C1 segment of cervical spinal cord (tissue), 14 donors: ENCODE data around the gene ATP1A1.

ENCODE experiments used
- DNase-seq, 14 donors: peaks; one replicate each; lab custom pipeline; 2025; lab: John Stamatoyannopoulos, UW

The ATP1A1 gene

GRCh38 chr1:116345011-116345410, 28.0 kb upstream of the ATP1A1 start:
- DNase-seq = no peak

DNA sequence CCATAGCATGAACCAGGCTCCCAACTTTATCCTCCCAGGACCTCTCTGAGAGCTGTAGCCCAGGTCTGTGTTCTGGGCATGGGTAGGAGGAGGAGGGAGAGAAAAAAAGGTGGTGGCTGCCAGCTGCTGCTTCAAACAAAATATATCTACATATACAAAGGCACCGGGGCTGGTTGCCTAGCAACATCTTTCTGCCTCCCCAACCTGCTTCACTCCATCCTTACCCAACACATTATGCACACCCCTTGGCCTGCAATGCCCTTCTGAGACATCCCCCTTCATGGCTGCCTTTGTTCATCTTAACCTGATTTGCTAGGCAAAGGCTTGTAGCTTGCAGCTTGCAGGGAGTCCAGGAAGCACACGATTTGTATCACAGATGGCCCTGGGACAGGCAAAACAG, 27.2 kb upstream of the ATP1A1 start:
- peak in 1 of 14 donors; percentile 71 for DNase-seq

- DNase-seq = no peak
Observed at GRCh38 chr1:116346943-116347673, 25.9 kb upstream of the ATP1A1 start.

GRCh38 chr1:116347696-116348095, 25.3 kb upstream of the ATP1A1 start:
- no peak for DNase-seq

- no peak for DNase-seq
Observed at GRCh38 chr1:116350097-116350645, 22.9 kb upstream of the ATP1A1 start.

- no peak for DNase-seq
Observed at GRCh38 chr1:116351914-116352313, 21.1 kb upstream of the ATP1A1 start.

DNA sequence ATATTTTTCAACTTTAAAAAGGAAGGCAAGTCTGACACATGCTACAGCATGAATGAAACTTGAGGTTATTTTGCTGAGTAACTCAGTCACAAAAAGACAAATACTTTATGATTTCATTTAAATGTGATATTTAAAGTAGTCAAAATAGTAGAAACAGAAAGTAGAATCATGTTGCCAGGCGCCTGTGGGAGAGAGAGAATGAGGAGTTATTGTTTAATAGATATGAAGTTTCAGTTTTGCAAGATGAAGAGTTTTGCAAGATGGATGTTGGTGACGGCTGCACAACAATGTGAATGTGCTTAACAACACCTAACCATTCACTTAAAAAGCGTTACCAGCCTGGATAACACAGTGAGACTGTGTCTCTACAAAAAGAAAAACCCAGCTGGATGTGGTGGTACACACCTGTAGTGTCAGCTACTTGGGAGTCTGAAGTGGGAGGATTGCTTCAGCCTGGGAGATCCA, 20.7 kb upstream of the ATP1A1 start:
- DNase-seq = no peak

DNA sequence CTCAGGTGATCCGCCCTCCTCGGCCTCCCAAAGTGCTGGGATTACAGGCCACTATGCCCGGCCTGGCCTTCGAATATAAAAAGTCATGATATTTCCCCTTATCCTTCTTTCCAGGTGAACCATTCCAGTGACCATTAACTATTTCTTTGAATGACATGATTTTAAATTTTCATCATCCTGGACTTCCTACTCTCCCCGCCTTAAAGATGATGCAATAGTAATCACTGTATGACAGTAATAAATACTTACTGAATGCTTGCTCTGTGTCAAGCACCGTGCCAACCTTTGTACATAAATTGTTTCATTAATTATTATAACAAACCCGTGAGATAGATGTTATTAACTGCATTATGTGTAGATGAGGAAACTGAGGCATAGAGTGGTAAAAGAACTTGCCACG, 19.9 kb upstream of the ATP1A1 start:
- no peak for DNase-seq

GRCh38 chr1:116356067-116356466, 17.0 kb upstream of the ATP1A1 start:
- DNase-seq = no peak

- DNase-seq = no peak
Observed at GRCh38 chr1:116356673-116357072, 16.4 kb upstream of the ATP1A1 start.

GRCh38 chr1:116357487-116357886, 15.6 kb upstream of the ATP1A1 start:
- DNase-seq = no peak

DNA sequence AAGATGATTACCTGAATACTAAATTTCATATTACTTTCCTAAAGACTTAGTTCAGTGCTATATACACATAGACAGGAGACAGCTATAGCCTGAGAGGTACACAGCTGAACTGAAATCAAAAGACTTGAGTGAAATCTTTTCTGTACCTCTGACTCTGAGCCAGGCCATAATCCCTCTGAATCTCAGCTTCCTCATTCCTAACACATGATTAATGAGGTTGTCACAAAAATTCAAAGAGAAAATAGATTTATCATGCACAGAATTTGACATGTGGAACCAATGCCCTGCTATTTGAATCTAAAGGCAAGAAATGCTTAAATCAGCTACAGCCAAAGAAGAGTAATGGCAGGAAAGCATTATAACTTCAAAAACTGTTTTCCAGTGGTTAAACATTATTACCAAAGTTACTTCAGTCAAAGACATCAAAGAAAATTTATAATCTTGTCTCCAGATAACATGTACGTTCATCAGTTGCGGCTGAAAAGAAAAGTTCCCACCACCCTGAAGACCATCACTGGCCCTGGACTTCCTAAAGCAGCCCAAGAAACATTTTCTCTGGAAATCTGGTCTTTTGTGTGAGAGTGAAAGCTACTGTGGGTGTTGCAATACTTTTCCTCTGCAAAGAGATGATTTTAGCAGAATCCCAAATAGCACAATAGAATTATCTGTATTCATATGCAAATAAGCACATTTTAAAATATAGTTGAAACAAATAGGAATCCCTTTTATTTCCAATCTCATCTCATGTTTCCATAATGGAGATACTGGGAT, 13.8 kb upstream of the ATP1A1 start:
- DNase-seq = no peak

DNA sequence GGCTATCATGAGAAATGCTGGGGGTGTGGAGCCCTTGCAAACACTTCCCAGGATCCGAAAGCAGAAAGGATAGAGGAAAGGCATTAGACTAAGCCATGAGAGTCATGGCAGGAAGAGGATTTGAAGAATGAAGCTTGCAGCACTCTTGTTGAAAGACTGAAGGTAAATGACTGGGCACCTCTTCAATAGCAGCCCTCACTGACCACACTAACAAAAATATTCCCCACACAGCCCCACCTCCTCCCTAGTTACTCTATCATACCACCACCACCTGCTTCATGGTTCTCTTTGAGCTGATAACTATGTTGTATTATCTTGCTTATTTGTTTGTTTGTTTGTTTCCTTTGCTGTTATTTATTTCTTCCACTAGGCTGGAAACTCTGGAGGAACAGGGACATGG, 13.2 kb upstream of the ATP1A1 start:
- DNase-seq = no peak

- DNase-seq = peak in 1 of 14 donors; percentile 16
Observed at GRCh38 chr1:116360429-116361173, 12.4 kb upstream of the ATP1A1 start.

GRCh38 chr1:116361648-116362047, 11.4 kb upstream of the ATP1A1 start:
- DNase-seq = no peak

DNA sequence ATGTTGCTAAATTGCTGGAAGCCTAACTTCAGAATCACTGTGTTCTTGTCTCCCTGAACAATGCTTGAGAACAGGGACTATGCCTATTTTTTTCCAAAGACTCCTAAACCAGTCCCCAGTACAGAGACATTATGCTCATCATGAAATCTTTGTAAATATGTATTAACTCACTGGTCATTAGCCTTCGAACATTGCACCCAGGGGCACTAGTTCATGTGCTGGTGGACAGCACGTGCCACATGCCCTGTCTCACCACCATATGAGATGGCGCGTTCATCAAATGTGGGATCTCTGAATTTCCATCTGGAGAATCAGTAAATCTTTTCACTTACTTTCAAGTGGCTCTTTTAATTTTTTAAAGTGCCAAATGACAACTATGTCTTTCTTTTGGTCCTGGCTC, 11.0 kb upstream of the ATP1A1 start:
- DNase-seq = no peak

DNA sequence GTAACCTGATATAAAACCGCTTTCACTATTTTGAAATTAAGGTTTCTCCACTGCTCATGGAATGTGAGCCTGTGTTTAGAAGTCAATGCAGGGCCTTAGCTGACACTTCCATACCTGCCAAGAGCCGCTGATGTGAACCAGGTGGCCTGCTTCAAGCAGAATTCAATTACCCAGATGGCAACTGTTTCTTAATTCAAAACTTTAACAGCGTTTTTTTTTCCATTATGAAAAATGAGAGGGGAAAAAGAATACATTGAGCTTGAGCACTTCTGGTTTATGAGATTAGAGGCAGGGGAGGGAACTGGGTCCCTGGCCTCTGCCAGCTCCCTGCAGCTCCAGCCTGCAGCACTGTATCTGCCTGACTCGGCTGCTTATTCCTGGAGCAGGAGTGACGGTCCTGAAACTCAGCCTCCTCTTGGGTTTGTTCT, 7.7 kb upstream of the ATP1A1 start:
- DNase-seq = peak in 1 of 14 donors; percentile 78

DNA sequence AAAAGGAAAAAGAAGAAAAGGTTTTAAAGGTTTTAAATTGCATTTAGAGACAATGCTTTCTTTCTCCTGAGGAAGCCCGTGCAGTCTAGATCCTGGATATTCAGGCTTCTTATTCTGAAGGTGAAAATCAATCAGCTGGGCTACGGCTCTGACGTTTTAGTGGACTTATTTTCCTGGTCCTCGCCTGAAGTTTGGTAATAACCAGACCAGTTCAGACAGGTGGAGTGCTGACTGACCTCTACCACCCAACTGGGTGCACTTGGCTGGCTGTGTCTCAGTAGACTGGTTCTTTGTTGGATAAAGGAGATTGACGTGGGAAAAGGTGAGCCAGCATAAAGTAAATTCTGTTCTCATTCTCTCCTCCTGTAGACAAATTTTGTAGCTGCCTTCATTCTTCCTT, 7.2 kb upstream of the ATP1A1 start:
- no peak for DNase-seq

DNA sequence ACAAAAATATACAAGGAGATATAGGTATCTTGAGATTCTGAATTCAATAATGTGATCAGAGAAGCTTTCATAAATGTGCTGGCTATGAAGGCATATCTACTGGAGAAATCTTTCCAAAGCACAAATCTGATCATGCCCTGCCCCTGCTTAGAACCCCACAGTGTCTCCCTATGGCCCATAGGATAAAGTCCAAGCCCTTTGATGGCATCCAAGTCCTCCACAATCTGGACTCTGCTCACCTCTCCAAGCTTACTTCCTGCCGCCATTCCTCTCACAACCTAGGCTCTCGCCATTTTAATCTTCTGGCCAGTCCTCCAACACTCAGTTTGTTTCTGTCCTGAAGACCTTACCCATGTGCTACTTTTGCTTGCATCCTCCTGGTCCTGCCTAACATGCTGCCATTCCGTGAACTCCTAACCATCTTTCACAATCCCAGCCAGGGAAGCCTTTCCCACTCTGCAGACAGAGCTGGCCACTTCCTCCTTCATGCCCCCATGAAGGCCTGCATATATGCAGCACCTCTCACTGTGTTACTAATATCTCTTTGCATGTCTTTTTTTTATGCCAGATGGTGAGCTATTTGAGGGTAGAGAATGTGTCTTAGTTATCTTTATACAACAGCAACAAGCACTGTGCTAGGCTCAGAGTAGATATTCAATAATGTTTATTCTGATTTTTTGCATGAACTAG, 5.6 kb upstream of the ATP1A1 start:
- DNase-seq = peak in 1 of 14 donors; percentile 6

DNA sequence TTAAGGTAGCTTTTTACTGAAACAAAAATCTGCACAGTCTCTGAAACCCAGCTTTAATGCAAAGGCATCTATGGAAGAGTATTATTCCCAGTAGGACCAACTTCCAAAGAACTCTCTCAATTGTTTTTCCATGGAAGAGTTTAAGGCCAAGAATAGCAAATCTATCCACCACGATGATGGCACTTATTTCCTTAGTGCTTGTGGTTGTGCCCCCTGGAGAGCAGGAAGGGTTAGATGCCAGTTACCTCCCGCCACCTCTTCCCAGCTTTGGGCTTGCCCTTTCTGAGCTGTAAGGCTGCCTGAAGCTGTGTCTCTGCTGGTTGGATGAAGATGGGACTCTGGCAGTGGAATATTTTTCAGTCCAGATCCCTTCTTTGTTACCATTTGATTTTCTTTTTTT, 4.8 kb upstream of the ATP1A1 start:
- no peak for DNase-seq

GRCh38 chr1:116370181-116370580, 2.9 kb upstream of the ATP1A1 start:
- no peak for DNase-seq
